COLO668 (cell line): ENCODE results near the gene CHD9NB.
"Not testable (repeated sequence)": the region's sequence is repeated elsewhere in the genome, so short reads cannot be mapped to it uniquely, and the experiment has no call there.

Source experiments
- DNase-seq: peaks from one replicate; lab custom pipeline; 2025; ENCODE audit not compliant: unreplicated experiment; lab: John Stamatoyannopoulos, UW

The CHD9NB gene

DNA sequence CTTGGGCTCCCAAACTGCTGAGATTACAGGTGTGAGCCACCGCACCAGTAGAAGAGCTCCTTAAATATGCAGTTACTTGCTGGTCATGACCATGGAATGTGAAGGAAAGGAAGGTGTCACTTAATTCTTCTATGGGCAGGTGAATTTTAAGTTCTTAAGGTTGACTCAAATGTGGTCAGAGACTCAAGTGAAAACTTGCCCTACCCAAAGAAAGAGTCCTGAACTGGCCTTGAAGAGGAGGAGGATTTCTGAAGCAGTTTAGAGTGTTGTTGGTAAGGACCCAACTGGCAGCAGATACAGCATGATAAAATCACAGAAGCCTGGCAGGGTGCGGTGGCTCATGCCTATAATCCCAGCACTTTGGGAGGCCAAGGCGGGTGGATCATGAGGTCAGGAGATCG, 31.4 kb upstream of the CHD9NB start:
- no peak for DNase-seq

GRCh38 chr16:53083119-53083518, 30.4 kb upstream of the CHD9NB start:
- DNase-seq: no peak

DNA sequence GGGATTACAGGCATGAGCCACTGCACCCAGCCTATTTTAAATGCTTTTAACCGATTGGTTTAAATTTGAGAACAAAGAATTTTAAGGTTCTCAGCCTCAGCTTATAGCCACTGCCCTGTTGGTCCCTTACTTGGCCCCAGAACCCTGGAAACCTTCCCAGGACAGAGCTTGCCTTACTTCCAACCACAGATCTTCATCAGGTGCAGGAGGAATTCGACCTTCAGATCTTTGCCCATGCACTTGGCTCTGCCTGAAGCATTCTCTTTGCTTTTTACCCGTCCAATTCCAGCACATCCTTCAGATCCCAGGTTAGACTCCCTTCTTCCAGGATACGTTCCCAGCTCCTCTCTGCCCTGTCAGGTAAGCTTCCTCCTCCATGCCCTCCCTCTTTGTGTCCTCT, 29.8 kb upstream of the CHD9NB start:
- DNase-seq: no peak

- no peak for DNase-seq
These were observed 29.1 kb upstream of the CHD9NB start for GRCh38 chr16:53081686-53082407.

- DNase-seq: no peak
These were observed 28.3 kb upstream of the CHD9NB start for GRCh38 chr16:53081032-53081424.

GRCh38 chr16:53080345-53081031, 27.8 kb upstream of the CHD9NB start:
- no peak for DNase-seq

GRCh38 chr16:53078765-53079485, 26.2 kb upstream of the CHD9NB start:
- DNase-seq: no peak

DNA sequence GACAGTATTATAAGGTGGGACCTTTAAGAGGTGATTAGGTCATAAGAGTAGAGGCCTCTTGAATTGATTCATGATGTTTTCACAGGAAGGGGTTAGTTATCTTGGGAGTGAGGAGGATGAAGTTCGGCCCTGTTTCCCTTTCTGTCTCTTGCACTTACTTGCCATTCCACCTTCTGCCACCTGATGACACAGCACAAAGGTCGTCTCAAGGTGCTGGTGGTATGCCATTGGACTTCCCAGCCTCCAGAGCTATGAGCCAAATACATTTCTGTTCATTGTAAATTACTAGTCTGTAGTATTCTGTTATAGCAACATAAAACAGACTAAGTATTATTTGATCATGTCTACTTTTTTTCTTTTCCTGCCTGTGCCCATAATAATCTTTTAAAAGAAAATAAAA, 25.6 kb upstream of the CHD9NB start:
- no peak for DNase-seq

GRCh38 chr16:53075461-53075860, 22.8 kb upstream of the CHD9NB start:
- DNase-seq: not testable (repeated sequence)

DNA sequence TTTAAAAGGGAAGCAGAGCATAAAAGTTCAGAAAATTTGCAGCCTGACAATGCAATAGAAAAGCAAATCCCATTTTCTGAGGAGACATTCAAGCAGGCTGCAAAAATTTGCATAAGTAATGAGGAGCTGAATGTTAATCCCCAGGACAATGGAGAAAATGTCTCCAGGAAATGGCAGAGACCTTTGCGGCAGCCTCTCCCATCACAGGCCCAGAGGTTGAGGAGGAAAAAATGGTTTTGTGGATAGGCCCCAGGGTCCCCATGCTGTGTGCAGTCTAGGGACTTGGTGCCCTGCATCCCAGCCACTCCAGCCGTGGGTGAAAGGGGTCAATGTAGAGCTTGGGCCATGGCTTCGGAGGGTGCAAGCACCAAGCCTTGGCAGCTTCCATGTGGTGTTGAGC, 21.6 kb upstream of the CHD9NB start:
- not testable (repeated sequence) for DNase-seq

- no peak for DNase-seq
These were observed 20.3 kb upstream of the CHD9NB start for GRCh38 chr16:53073022-53073421.

GRCh38 chr16:53071748-53072301, 19.1 kb upstream of the CHD9NB start:
- DNase-seq: no peak

GRCh38 chr16:53069772-53070171, 17.1 kb upstream of the CHD9NB start:
- no peak for DNase-seq

GRCh38 chr16:53068423-53068833, 15.7 kb upstream of the CHD9NB start:
- no peak for DNase-seq

GRCh38 chr16:53067675-53068074, 15.0 kb upstream of the CHD9NB start:
- no peak for DNase-seq

DNA sequence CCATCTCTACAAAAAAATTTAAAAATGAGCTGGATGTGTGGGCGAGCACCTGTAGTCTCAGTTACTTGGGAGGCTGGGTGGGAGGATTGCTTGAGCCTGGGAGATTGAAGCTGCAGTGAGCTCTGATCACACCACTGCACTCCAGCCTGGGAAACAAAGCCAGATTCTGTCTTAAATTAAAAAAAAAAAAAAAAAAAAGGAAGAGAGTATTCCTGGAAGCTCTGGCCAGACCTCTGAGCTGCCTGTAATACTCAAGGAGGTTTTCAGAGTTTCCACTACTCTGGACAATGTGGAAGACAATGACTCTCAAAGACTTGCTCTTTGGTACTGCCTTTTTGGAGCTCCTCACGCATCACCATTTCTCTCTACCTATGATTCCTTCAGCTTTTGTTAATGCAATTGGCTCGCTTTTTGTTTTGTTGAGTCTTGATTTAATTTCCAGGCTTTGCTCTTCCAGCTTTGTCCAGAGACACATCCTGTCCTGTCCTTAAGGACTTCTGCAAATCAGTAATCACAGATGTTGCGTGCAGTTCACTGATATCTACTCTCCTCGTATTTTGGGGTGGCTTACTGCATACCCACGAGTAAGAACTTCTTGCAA, 12.9 kb upstream of the CHD9NB start:
- DNase-seq: no peak

- DNase-seq: no peak
These were observed 11.4 kb upstream of the CHD9NB start for GRCh38 chr16:53064081-53064578.

GRCh38 chr16:53061701-53062159, 9.0 kb upstream of the CHD9NB start:
- DNase-seq: no peak

DNA sequence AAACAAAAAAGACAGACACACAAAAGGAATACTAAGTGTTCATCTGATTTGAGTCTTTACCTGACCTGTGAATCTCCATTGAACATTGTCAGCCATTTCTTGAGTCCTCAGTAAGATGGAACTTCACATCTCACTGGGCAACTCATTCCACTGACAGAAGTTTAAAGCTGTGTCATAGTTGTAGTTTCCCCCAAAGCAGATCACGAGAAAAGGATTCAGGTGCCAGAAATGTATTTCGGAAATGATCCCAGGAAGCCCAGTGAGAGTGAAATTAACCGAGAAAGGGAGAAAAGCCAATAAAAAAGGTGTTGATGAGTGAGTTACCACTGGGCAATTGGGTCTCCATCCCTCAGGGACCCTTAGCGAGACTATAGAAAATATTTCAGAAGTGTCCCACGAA, 8.6 kb upstream of the CHD9NB start:
- DNase-seq: no peak

DNA sequence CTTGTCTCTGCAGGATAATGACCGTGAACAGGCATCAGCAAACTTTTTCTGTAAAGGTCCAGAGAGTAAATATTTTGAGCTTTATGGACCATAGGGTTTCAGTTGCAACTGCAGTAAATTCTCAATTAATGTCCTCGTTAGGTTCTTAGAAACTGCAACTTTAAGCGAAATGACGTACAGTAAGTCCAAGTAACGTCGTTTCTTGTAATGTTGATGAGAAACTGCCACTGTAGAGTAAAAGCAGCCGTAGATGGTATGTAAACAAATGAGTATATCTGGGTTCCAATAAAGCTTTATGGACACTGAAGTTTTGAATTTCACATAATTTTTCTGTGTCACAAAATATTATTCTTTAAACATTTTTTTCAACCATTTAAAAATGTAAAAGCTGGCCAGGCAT, 7.0 kb upstream of the CHD9NB start:
- no peak for DNase-seq

DNA sequence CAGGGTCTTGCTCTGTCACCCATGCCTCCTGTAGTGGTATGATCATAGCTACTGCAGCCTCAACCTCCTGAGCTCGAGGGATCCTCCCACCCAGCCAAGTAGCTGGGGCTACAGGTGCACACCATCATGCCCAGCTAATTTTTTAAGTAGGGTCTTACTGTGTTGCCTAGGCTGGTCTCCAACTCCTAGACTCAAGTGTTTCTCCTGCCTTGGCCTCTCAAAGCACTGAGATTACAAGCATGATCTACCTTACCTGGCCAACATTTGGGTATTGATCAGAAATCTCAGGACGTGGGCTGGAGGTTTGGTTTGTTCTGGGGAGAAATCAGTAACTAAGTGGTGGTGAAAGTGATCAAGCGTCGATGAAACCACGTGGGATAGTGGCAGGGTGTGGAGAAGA, 6.2 kb upstream of the CHD9NB start:
- DNase-seq: no peak
